ENCODE data around the gene WNK3.

Gene WNK3

DNA sequence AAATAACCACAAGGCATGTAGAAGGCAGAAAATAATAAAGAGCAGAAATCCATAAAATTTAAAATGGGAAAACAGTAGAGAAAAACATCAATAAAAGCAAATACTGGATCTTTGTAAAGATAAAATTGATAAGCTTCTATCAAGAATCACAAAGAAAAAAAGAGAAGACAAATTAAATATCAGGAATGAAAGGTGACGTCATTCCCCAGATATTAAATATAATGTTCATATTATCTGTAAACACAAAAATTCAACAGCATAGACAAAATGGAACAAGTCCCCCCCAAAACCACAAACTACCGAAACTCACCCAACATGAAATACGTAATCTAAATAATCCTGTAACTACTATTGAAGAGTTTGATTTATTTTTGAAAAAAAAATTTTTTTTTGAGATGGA is 144.2 kb downstream of the WNK3 start:
- in situ Hi-C loops (cut with MboI; ENCODE audit: low pct_unique_long_range_greater_than_20kb, low sequenced_read_pairs, unreplicated experiment): no loop called here
- TF ChIP-seq, protein P1, sequence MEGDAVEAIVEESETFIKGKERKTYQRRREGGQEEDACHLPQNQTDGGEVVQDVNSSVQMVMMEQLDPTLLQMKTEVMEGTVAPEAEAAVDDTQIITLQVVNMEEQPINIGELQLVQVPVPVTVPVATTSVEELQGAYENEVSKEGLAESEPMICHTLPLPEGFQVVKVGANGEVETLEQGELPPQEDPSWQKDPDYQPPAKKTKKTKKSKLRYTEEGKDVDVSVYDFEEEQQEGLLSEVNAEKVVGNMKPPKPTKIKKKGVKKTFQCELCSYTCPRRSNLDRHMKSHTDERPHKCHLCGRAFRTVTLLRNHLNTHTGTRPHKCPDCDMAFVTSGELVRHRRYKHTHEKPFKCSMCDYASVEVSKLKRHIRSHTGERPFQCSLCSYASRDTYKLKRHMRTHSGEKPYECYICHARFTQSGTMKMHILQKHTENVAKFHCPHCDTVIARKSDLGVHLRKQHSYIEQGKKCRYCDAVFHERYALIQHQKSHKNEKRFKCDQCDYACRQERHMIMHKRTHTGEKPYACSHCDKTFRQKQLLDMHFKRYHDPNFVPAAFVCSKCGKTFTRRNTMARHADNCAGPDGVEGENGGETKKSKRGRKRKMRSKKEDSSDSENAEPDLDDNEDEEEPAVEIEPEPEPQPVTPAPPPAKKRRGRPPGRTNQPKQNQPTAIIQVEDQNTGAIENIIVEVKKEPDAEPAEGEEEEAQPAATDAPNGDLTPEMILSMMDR (IDR thresholded peaks at IDR 0.05; ENCODE audit: extremely low read depth, insufficient read depth, missing control alignments): no peak
- DNase-seq (ENCODE audit: low spot score): no peak

DNA sequence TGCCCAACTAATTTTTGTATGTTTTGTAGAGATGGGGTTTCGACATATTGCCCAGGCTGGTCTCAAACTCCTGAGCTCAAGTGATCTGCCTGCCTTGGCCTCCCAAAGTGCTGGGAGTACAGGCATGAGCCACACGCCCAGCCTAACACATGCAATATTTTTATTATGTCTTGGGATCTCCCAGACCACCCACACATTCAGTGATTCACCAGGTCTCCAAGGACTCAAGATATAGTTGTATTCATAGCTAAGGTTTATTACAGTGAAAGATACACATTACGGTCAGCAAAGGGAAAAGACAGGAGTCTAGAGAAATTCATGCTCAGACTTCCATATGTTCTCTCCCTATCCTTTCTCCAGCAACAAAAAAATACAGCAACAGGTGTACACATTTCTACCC is 149.3 kb downstream of the WNK3 start:
- in situ Hi-C loops (cut with MboI; ENCODE audit: low pct_unique_long_range_greater_than_20kb, low sequenced_read_pairs, unreplicated experiment): no loop called here
- TF ChIP-seq, protein P1 (IDR thresholded peaks at IDR 0.05; ENCODE audit: extremely low read depth, insufficient read depth, missing control alignments): no peak
- no peak for DNase-seq (ENCODE audit: low spot score)

DNA sequence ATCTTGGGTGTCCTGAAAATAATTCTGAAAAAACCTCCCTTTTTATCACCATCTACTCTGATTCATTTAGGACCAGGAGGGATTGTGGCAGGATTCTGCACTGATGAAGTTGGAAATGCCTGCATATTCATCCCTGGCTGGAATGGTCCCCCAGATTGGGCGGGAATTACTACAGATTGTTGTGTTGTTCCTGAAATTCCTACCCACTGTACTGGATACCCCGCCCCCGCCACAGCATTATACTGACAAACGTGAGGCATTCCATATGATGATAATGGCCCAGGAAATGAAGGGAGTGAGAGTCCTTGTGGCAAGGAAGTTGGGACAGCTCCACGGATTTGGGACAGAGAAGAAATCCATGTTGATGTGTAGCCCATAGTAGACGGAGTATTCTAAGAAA is 159.6 kb downstream of the WNK3 start:
- TF ChIP-seq, protein P1 (IDR thresholded peaks at IDR 0.05; ENCODE audit: extremely low read depth, insufficient read depth, missing control alignments): no peak
- no peak for DNase-seq (ENCODE audit: low spot score)
- in situ Hi-C loops (cut with MboI; ENCODE audit: low pct_unique_long_range_greater_than_20kb, low sequenced_read_pairs, unreplicated experiment): no loop called here

DNA sequence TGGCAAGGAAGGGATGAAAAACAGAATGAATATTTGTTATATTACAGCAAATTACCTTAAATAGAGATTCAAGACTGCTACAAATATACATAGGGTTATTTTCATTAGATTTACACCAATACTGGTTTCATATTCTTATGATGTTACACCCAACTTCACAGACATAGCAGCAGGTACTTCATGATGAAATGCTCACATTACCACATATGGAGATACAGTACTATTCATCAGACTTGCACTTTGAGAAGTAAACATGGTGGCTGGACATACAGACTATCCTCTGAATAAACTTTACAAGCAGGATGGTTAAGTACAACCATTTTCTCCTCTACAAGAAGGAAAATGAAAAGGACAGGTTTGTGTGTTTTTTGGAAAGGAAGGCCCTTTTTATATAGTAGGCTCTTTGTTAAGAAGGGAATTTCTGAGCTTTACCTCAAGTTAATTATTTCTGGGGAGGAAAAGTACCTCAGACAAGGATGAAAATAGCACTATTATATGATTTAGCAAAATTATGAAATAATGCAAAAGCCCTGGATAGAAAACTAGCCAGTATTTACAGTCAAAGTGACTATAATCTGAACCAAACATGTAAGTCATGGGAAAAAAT is 162.8 kb downstream of the WNK3 start:
- TF ChIP-seq, protein P1 (IDR thresholded peaks at IDR 0.05; ENCODE audit: extremely low read depth, insufficient read depth, missing control alignments): no peak
- in situ Hi-C loops (cut with MboI; ENCODE audit: low pct_unique_long_range_greater_than_20kb, low sequenced_read_pairs, unreplicated experiment): no loop called here
- no peak for DNase-seq (ENCODE audit: low spot score)

DNA sequence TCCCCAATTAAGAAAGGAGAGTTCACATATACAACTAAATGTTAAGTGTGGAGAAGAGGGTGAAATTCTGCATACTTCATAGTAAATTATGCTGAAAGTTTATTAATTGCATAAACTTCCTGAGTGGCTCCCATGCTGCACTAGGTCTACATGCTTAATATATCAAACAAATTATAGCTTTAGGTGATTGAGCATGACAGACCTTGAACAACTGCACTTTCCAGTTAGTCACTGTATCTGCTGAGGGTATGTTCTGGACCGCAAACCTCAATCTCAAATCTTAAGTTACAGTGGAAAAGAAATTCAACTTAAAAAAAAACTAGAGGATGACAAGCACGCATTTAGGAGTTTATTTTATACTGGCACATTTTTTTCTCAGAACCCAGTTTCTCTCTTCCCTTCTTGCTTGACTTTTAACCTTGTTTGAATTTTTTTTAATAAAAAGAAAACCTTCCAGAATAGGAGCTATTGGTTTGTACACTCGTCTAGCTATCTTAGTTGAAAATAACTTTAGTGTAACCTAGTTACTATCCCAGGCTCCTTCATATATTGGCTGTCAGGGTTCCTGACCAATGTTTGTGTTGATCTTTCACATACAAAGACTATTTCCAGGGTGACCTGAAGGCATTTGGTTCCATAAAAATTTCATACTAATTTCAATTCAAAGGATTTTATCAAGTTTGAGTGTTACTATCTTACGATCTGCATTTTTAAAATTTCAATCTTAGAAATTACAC is 164.6 kb downstream of the WNK3 start:
- no peak for DNase-seq (ENCODE audit: low spot score)
- in situ Hi-C loops (cut with MboI; ENCODE audit: low pct_unique_long_range_greater_than_20kb, low sequenced_read_pairs, unreplicated experiment): no loop called here
- TF ChIP-seq, protein P1 (IDR thresholded peaks at IDR 0.05; ENCODE audit: extremely low read depth, insufficient read depth, missing control alignments): no peak

DNA sequence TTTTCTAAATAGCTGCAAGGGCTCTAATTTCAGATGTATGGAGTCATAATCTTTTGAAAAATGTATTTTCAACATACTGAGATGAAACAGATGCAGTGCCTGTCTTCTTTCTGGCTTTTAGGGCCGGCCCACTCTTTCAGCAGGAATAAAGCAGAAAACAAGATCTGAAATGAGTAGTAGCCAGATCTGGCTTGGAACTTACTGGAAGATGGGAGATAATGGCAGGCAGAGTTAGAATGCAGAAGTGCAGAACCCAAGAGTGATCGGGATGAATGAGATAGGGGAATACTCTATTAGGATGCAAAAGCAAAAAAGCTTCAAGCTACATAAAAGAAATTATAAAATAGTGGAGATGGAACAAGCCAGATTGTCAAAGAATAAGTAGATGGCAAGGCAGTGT is 173.4 kb downstream of the WNK3 start:
- DNase-seq (ENCODE audit: low spot score): no peak
- TF ChIP-seq, protein P1 (IDR thresholded peaks at IDR 0.05; ENCODE audit: extremely low read depth, insufficient read depth, missing control alignments): no peak
- in situ Hi-C loops (cut with MboI; ENCODE audit: low pct_unique_long_range_greater_than_20kb, low sequenced_read_pairs, unreplicated experiment): no loop called here

Data from GM13977 (cell line).